GM12891 (cell line): ENCODE measurements around the gene OSBPL1A.

Source experiments
- DNase-seq: peaks from one replicate; pipeline ENCODE4 v3.0.0; 2011; ENCODE audit warnings: low spot score; ENCODE audit not compliant: insufficient read length
- FAIRE-seq: peaks from 2 replicates; lab custom pipeline; 2011; peaks lifted over from hg19 to GRCh38; lab: Jason Lieb, UNC
- PAX5 ChIP-seq: IDR thresholded peaks from 2 replicates; pipeline ENCODE4 v1.6.1; 2011; ENCODE audit warnings: low read length, moderate library complexity, mild to moderate bottlenecking; ENCODE audit not compliant: insufficient read depth, severe bottlenecking
- POLR2A ChIP-seq: IDR thresholded peaks from 2 replicates; pipeline ENCODE4 v1.6.1; 2011; ENCODE audit warnings: low read depth, low read length, control low read depth
- POLR2AphosphoS5 ChIP-seq: IDR thresholded peaks from 2 replicates; pipeline ENCODE4 v1.6.1; 2011; ENCODE audit warnings: low read depth, low read length, control low read depth
- POU2F2 ChIP-seq: IDR thresholded peaks from 2 replicates; pipeline ENCODE4 v1.6.1; 2011; ENCODE audit warnings: low read depth, mild to moderate bottlenecking, control low read depth, low read length, moderate library complexity
- SPI1 ChIP-seq: IDR thresholded peaks from 2 replicates; pipeline ENCODE4 v1.6.1; 2011; ENCODE audit warnings: low read depth, low read length, control low read depth
- TAF1 ChIP-seq: IDR thresholded peaks from 2 replicates; pipeline ENCODE4 v1.6.1; 2011; ENCODE audit warnings: low read depth, low read length, control low read depth

The OSBPL1A gene

DNA sequence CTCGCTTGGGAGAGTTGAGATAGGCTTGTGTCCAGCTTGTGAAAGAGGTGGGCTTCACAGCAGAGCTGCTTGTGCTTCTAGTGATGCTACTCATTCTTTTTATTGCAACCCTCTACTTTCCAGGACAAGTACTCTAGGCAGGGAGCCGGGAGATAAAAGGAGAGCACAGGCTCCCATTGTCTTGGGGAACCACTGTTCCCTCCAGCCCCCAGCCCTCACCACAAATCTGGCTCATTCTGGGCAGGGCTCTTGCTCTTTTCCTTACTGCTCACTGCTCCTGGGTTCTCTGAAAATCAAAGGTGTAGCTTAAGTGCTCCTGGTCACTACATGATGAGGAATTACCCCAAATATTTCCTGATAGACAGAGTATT lies 177.3 kb downstream of the OSBPL1A start:
- no peak for FAIRE-seq
- no peak for DNase-seq
- TF ChIP-seq SPI1, result no peak
- no peak for TF ChIP-seq PAX5
- no peak for TF ChIP-seq POU2F2
- no peak for TF ChIP-seq POLR2A
- no peak for TF ChIP-seq POLR2AphosphoS5
- no peak for TF ChIP-seq TAF1

DNA sequence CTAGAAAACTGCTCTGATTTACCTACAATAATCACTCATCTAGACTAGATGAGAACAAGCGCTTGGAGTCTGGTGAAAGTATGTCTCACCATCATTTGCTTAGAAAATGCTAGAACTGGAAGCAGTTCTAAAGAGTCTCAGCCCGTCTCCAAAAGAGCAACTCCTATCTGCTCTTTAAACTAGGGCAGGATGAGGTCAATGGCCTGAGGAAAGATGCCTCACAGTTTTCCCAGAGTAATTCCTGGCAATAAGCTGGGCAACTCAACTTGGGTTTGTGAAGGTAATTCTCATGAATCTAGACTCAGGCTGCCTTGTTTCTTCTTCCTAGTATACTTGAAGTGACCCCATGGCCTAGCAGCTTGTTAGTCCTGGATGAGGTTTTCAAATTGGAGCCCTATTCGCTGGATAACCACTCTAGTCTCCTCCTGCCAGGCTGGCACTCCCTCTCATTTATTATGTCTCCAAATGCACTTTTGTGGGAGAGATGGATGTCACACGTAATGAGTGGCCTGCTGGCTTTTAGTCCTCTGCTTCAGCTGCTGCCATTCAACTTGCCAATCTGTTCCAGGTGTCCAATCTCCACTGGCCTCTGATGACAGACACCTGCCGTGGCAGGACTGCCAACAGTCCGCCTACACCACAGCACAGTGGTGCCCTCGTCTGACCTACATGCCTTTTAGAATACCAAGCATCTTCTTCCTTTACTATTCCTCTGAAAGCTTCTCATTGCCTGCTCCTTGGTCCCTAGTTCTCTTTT lies 177.9 kb downstream of the OSBPL1A start:
- DNase-seq (no peak), FAIRE-seq (no peak)
- TF ChIP-seq POLR2AphosphoS5 (no peak), TAF1 (no peak), SPI1 (no peak), POLR2A (no peak), POU2F2 (no peak), PAX5 (no peak)

DNA sequence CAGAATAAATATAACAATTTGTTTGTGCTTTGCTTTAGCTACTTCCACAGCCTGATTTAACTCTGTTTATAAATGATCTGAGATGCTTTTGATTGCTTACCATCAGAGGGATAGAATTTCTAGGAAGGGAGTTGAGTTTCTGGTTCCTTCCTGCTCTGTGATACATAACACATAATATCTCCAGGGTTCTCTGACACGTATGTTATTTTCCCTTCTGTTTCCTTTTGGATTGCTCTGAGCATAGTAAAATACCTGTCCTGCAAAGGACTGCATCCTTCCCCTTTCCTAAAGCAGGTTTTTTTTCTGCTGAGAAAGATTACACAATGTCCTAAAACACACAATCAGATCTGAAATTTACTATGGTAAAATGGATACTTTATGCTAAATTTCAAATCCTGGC lies 182.7 kb downstream of the OSBPL1A start:
- no peak for TF ChIP-seq TAF1
- no peak for TF ChIP-seq POLR2AphosphoS5
- TF ChIP-seq POLR2A, result no peak
- TF ChIP-seq SPI1, result no peak
- no peak for TF ChIP-seq POU2F2
- DNase-seq, result no peak
- no peak for FAIRE-seq

DNA sequence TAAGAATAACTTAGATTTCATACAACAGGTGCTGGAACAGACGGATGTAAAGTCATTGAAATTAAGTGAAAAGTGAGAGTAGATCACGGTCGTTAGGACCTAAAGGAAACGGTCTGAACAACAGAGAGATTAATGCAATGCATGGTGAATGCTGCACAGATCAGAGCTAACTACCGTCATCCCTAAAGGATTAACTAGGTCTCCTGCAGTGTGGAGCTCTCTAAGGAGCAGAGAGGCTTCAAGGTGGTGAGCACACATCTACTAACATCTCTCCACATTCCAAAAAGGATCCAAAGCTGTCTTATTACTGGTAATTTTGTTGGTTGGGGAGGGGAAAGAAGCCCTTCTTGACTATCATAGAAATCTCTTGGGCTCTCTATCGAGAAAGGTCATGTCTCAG lies 183.5 kb downstream of the OSBPL1A start:
- FAIRE-seq (no peak), DNase-seq (no peak)
- TF ChIP-seq POLR2AphosphoS5 (no peak), TAF1 (no peak), PAX5 (no peak), SPI1 (no peak), POU2F2 (no peak), POLR2A (no peak)

DNA sequence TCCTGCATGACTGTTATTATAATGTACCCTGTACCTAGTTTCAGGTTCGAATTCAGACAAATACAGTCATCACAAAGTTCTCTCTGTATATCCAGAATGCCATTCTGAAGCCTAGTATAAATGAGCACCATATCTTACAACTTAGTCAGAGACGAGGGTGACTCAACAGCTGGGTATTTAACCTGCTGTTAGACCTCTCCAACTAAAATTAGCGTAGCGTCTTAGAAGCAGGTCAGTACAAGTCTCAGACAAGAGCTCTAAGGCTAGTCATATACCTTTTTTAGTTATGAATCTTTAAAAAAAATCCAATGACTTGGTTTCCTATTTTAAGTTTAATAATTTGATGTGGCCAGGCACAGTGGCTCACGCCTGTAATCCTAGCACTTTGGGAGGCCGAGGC lies 184.7 kb downstream of the OSBPL1A start:
- FAIRE-seq (no peak), DNase-seq (no peak)

DNA sequence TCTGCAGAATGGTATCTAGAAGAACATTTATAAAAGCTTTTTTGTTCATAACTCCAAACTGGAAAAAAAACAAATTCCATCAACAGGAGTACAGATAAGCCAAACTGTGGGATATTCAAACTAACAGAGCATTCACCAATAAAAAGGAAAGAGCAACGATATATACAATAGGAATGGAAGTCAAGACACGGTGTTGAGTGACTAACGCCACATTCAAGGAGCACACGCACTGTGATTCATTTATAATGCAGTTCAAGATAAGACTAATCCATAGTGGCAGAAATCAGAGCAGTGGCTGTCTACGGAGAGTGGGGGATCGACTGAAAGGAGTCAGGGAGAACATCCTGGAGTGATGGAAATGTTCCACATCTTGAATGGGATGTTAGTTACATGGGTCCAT lies 188.1 kb downstream of the OSBPL1A start:
- DNase-seq, result no peak
- TF ChIP-seq PAX5, result no peak
- no peak for TF ChIP-seq TAF1
- TF ChIP-seq POLR2A, result no peak
- no peak for TF ChIP-seq POU2F2
- no peak for TF ChIP-seq SPI1
- TF ChIP-seq POLR2AphosphoS5, result no peak
- no peak for FAIRE-seq

More for the DNA sequence above, 184.7 kb downstream of the OSBPL1A start:
- TF ChIP-seq TAF1 (no peak), POU2F2 (no peak), POLR2AphosphoS5 (no peak), PAX5 (no peak), POLR2A (no peak), SPI1 (no peak)

DNA sequence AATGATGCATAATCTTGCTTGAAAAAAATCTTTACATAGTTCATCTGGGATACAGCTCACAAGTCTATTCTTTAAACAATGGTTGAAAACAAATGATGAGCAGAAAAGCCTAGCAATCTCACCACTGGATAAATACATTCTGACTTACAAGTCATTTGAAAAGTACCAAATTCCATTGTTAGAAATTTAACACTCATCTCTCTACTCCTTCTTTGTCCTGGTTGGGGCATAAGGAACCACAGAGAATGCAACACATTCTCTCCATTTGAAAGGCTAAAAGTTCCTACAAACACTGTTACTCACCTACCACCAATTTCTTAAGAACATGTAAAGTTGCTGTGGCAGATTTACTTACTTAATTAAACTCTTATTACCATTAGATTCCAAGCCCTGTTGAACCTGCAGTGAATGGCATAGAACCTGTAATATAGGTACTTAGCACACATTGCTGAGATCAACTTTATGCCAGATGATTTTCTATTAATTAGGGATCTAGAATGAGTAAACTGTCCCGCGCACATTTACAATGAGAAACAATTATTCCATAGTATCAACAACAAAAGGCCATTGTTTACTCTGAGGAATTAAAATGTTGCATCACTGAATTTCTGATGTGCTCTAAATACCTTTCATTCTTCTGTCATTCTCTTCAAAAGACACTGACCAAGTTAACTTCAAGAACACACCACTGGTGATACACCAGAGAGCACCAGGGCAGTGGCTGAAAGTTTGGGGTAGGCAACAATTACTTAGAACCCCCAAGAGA lies 189.2 kb downstream of the OSBPL1A start:
- TF ChIP-seq POLR2AphosphoS5 (no peak), TAF1 (no peak), POLR2A (no peak), POU2F2 (no peak), SPI1 (no peak), PAX5 (no peak)
- DNase-seq (no peak), FAIRE-seq (no peak)

DNA sequence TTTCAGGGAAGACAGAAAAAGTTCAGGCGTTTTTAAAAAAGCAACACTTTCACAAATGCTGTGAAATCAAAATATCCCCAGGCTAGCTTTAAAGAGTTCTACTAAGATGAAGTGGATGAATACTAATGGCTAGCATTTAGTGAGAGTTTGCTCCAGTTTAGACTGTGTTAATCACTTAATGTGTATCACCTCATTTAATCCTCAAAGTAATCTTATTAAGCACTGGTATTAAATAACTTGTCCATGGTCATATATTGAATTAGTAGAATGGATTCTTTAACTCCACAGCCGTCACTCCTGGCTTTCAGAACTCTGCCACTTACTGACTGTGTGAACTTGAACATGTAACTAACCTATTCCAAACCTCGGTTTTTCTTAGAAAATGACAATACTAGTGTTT lies 192.7 kb downstream of the OSBPL1A start:
- DNase-seq (no peak), FAIRE-seq (no peak)
- no peak for TF ChIP-seq POLR2AphosphoS5
- no peak for TF ChIP-seq SPI1
- TF ChIP-seq TAF1, result no peak
- TF ChIP-seq POU2F2, result no peak
- TF ChIP-seq PAX5, result no peak
- TF ChIP-seq POLR2A, result no peak

DNA sequence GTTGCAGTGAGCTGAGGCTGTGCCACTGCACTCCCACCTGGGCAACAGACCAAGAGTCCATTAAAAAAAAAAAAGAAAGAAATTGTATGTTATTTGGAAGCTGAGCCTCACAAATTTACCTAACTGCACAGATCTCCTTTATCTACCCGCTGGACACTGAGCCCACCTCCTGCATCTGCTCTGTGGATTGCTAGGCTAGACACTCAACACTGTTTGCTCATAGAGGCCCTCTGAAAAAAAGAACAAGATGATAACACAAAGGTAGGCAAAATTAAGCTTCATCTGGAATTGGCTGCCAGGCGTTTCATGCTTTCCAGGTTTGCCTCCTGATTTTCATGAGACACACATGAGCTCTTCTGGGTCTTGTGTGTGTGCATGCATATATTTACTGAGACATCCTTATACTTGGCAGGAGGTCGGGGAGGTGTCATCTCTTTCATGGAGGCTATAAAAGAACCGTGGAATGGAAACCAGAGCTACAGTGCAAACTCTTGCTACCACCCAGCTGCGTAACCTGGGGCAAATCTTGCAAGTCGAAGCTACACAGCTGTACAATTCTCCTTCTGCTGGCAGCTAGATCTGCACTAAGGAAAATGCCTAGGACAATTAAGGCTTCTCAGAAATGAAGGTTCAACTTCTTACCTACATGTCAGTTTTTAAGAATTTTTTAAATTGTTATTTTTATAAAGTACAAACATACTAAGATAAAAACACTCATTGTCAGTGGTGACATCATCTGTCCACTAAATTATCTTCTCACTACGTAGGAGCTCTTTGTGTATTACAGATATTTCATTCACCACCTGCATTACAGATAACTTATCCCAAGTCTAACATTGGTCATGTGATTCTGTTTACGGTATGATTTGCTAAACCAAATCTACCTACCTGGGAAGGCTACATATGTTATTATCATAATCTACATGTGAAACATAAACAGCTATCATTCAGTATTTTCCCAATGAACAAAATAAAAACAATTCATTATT lies 195.6 kb downstream of the OSBPL1A start:
- FAIRE-seq, result no peak
- no peak for DNase-seq
- TF ChIP-seq POU2F2 (no peak), SPI1 (no peak), POLR2A (no peak), PAX5 (no peak)
